A549 (cell line): ENCODE results near the gene AMFR.

Source experiments
- ELK1 ChIP-seq: fragments of 150-350 bp; IDR thresholded peaks from 2 replicates; pipeline ENCODE4 v1.6.1; 2014; ENCODE audit warnings: low read depth, mild to moderate bottlenecking, low read length
- PHF8 ChIP-seq: fragments of 200-600 bp; sonication (generic); IDR thresholded peaks from 2 replicates; pipeline ENCODE4 v1.6.1; 2016; ENCODE audit warnings: low read depth, mild to moderate bottlenecking, antibody characterized with exemption, moderate library complexity, borderline replicate concordance
- ZFP36 ChIP-seq: fragments of 450-650 bp; IDR thresholded peaks from 2 replicates; pipeline ENCODE4 v1.6.1; 2014; ENCODE audit warnings: borderline replicate concordance; ENCODE audit not compliant: partially characterized antibody

GRCh38 chr16:56447286-56447685 is 21.9 kb upstream of the AMFR start:
- TF ChIP-seq ELK1: no peak
- TF ChIP-seq PHF8: no peak
- no peak for TF ChIP-seq ZFP36
